Activated CD8-positive, alpha-beta memory T cell treated with anti-CD3 and anti-CD28 coated beads, Interleukin-2, amount 50 U/mL, for 24 hours (primary cell): Measurements from ENCODE around the gene RNF19B.
"Not testable (repeated sequence)": the region's sequence is repeated elsewhere in the genome, so short reads cannot be mapped to it uniquely, and the experiment has no call there.

Source experiments
- DNase-seq: peaks from one replicate; pipeline ENCODE4 v3.0.0-alpha.2; 2020; ENCODE audit errors: extremely low read depth

RNF19B gene

GRCh38 chr1:32928715-32929114 lies 35.9 kb downstream of the RNF19B start:
- DNase-seq = no peak

- DNase-seq = no peak
These were observed 36.3 kb downstream of the RNF19B start for GRCh38 chr1:32928285-32928684.

- no peak for DNase-seq
These were observed 37.2 kb downstream of the RNF19B start for GRCh38 chr1:32927441-32927840.

- DNase-seq = no peak
These were observed 38.0 kb downstream of the RNF19B start for GRCh38 chr1:32926562-32926961.

- DNase-seq = no peak
These were observed 39.0 kb downstream of the RNF19B start for GRCh38 chr1:32925403-32926162.

GRCh38 chr1:32924881-32925344 lies 39.7 kb downstream of the RNF19B start:
- DNase-seq = no peak

- DNase-seq = no peak
These were observed 43.8 kb downstream of the RNF19B start for GRCh38 chr1:32920833-32921232.

GRCh38 chr1:32919811-32920733 lies 44.5 kb downstream of the RNF19B start:
- no peak for DNase-seq

GRCh38 chr1:32918179-32918578 lies 46.4 kb downstream of the RNF19B start:
- DNase-seq = no peak

- no peak for DNase-seq
These were observed 47.1 kb downstream of the RNF19B start for GRCh38 chr1:32917521-32917920.

GRCh38 chr1:32915766-32916706 lies 48.6 kb downstream of the RNF19B start:
- no peak for DNase-seq

- DNase-seq = no peak
These were observed 54.3 kb downstream of the RNF19B start for GRCh38 chr1:32910319-32910718.

GRCh38 chr1:32907435-32907834 lies 57.2 kb downstream of the RNF19B start:
- no peak for DNase-seq

- DNase-seq = no peak
These were observed 58.0 kb downstream of the RNF19B start for GRCh38 chr1:32906654-32907053.

GRCh38 chr1:32905588-32905987 lies 59.0 kb downstream of the RNF19B start:
- DNase-seq = not testable (repeated sequence)

GRCh38 chr1:32904797-32905196 lies 59.8 kb downstream of the RNF19B start:
- no peak for DNase-seq

- DNase-seq = no peak
These were observed 60.4 kb downstream of the RNF19B start for GRCh38 chr1:32903991-32904785.

GRCh38 chr1:32902535-32902920 lies 62.1 kb downstream of the RNF19B start:
- no peak for DNase-seq

GRCh38 chr1:32901823-32902534 lies 62.6 kb downstream of the RNF19B start:
- DNase-seq = no peak
